Activated T-cell treated with anti-CD3 and anti-CD28 coated beads, Interleukin-2, amount 50 U/mL, for 4 hours (primary cell): ENCODE data around the gene TCF19. TPM values are rescaled to one million over a fixed set of nuclear protein-coding genes. Genes with fewer than 3 reads are reported as not detected.

Experiments
- ATAC-seq, 2 donors: fragments of 200-7000 bp; cut with Tn5 transposase; one replicate each; pipeline ENCODE4 v1.10.0; 2021
- DNase-seq: peaks from one replicate; pipeline ENCODE4 v3.0.0-alpha.2; 2020
- H3K27me3 Mint-ChIP-seq: one replicate; pipeline ENCODE4 v1.8.0; 2021; ENCODE audit warnings: low read depth, mixed read lengths
- H3K36me3 Mint-ChIP-seq: one replicate; pipeline ENCODE4 v1.8.0; 2022; ENCODE audit warnings: mixed read lengths; ENCODE audit not compliant: insufficient read depth
- H3K4me1 Mint-ChIP-seq: one replicate; pipeline ENCODE4 v1.8.0; 2021; ENCODE audit warnings: low read depth, mixed read lengths
- H3K4me3 Mint-ChIP-seq: one replicate; pipeline ENCODE4 v1.8.0; 2021; ENCODE audit warnings: mild to moderate bottlenecking, moderate library complexity, mixed read lengths
- H3K9me3 Mint-ChIP-seq: one replicate; pipeline ENCODE4 v1.8.0; 2021; ENCODE audit warnings: mixed read lengths
- total RNA-seq, 3 donors: library from RNA; stranded (reverse); gene quantifications; one replicate each; pipeline ENCODE4 v1.2.1, GENCODE V29; 2021

TCF19 gene
- total RNA-seq, 3 donors from 2014 or later = 28.8 to 31.1 (median 30.8) TPM

- Mint-ChIP-seq H3K9me3 (no peaks in the 10 kb centered on the region), H3K27me3 (no peaks in the 10 kb centered on the region), H3K4me1 (peaks cover 6% of the 10 kb centered on the region), H3K36me3 (no peaks in the 10 kb centered on the region), H3K4me3 (no peak overlapping the region)
- ATAC-seq = no peak
- DNase-seq = no peak
These were observed 52.5 kb downstream of the TCF19 start for GRCh38 chr6:31210741-31211532.

Other genes with a start within 250 kb of the TCF19 start
- gene VARS2, start 244.4 kb upstream of the TCF19 start, total RNA-seq = 10 to 100 TPM; 73.6 to 95.1 (median 79.3) TPM
- under 1 TPM in 1 of 3 donors, not detected in 2; 0.28 TPM for gene SFTA2, start 226.4 kb upstream of the TCF19 start, total RNA-seq
- gene MUCL3, start 217.6 kb upstream of the TCF19 start, total RNA-seq = under 1 TPM in 1 of 3 donors, not detected in 2; 0.03 TPM
- gene MUC21, start 174.9 kb upstream of the TCF19 start, total RNA-seq = not detected
- not detected for gene MUC22, start 148.1 kb upstream of the TCF19 start, total RNA-seq
- gene C6orf15, start 46.0 kb upstream of the TCF19 start, total RNA-seq = not detected
- gene PSORS1C1, start 43.8 kb upstream of the TCF19 start, total RNA-seq = not detected
- gene CDSN, start 38.1 kb upstream of the TCF19 start, total RNA-seq = not detected
- gene PSORS1C2, start 19.5 kb upstream of the TCF19 start, total RNA-seq = not detected
- 10 to 100 TPM; 22.1 to 23.4 (median 23.1) TPM for gene CCHCR1, start 787 bp upstream of the TCF19 start, total RNA-seq
- 1 to 10 TPM in 2 of 3 donors, under 1 TPM in 1; 0.63 to 1.4 (median 1.0) TPM for gene POU5F1, start 12.1 kb downstream of the TCF19 start, total RNA-seq
- 1,000 to 10,000 TPM; 1,001 to 1,115 (median 1,103) TPM for gene HLA-C, start 113.5 kb downstream of the TCF19 start, total RNA-seq
- gene HLA-B, start 198.6 kb downstream of the TCF19 start, total RNA-seq = 1,000 to 10,000 TPM; 3,478 to 5,156 (median 4,066) TPM
- gene MICA, start 245.0 kb downstream of the TCF19 start, total RNA-seq = 1 to 10 TPM; 4.0 to 6.4 (median 4.7) TPM